ENCODE results near the gene TTLL5.
A peak's percentile ranks its signal among the peaks of the same experiment; 100 is the strongest.

GRCh38 chr14:75982266-75983018 lies 321.4 kb downstream of the TTLL5 start:
- TF ChIP-seq CTCF (IDR thresholded peaks at IDR 0.05; ENCODE audit: insufficient read depth, low read length, poor library complexity, severe bottlenecking) (peak; percentile 16), EZH2phosphoT487 (conservative IDR thresholded peaks at IDR 0.05; ENCODE audit: low read length) (no peak)

Measured in SU-DHL-6 (cell line).